ENCODE measurements around the gene ATP2C2.

Gene ATP2C2

GRCh38 chr16:84369938-84370627, 1.7 kb downstream of the ATP2C2 start:
- H3K9me2 ChIP-seq (replicated peaks; ENCODE audit: insufficient read depth, low read length), result no peaks in the 10 kb centered on the region
- H4K20me1 ChIP-seq (ENCODE audit: insufficient read depth, low read length), result no peaks in the 10 kb centered on the region
- H3K27ac ChIP-seq (ENCODE audit: low read length), result no peak overlapping the region
- DNase-seq, result no peak
- H3K4me2 ChIP-seq (ENCODE audit: low read depth, low read length), result no peak overlapping the region
- no peaks in the 10 kb centered on the region for H3K36me3 ChIP-seq (replicated peaks; ENCODE audit: insufficient read depth, low read length)
- no peaks in the 10 kb centered on the region for H3F3A ChIP-seq (ENCODE audit: insufficient read depth, low read length)
- H3K79me2 ChIP-seq (ENCODE audit: low read length), result no peaks in the 10 kb centered on the region
- H3K4me3 ChIP-seq (ENCODE audit: low read length), result no peak overlapping the region
- H3K9me3 ChIP-seq (replicated peaks; ENCODE audit: insufficient read depth, low read length), result no peaks in the 10 kb centered on the region
- H2AFZ ChIP-seq (ENCODE audit: low read length), result no peak overlapping the region
- no peaks in the 10 kb centered on the region for H3K4me1 ChIP-seq (ENCODE audit: low read length)
- no peak overlapping the region for H3K9ac ChIP-seq (ENCODE audit: low read length)
- TF ChIP-seq EZH2 (optimal IDR thresholded peaks at IDR 0.05; ENCODE audit: low read depth, low read length) (no peak), EZH2phosphoT487 (IDR thresholded peaks at IDR 0.05; ENCODE audit: low read length) (no peak), CTCF (IDR thresholded peaks at IDR 0.05; ENCODE audit: low read length) (no peak)
- peaks cover 12% of the 10 kb centered on the region for H3K27me3 ChIP-seq (replicated peaks; ENCODE audit: insufficient read depth, low read length)

- Histone ChIP-seq H2AFZ (ENCODE audit: low read length) (no peak overlapping the region), H3K27me3 (replicated peaks; ENCODE audit: insufficient read depth, low read length) (peaks cover 12% of the 10 kb centered on the region), H3K4me1 (ENCODE audit: low read length) (no peaks in the 10 kb centered on the region), H3K9me2 (replicated peaks; ENCODE audit: insufficient read depth, low read length) (no peaks in the 10 kb centered on the region), H3K27ac (ENCODE audit: low read length) (no peak overlapping the region), H3K79me2 (ENCODE audit: low read length) (no peaks in the 10 kb centered on the region), H3K9me3 (replicated peaks; ENCODE audit: insufficient read depth, low read length) (no peaks in the 10 kb centered on the region), H4K20me1 (ENCODE audit: insufficient read depth, low read length) (no peaks in the 10 kb centered on the region), H3K9ac (ENCODE audit: low read length) (no peak overlapping the region), H3K36me3 (replicated peaks; ENCODE audit: insufficient read depth, low read length) (no peaks in the 10 kb centered on the region), H3K4me3 (ENCODE audit: low read length) (no peak overlapping the region), H3K4me2 (ENCODE audit: low read depth, low read length) (no peak overlapping the region), H3F3A (ENCODE audit: insufficient read depth, low read length) (no peaks in the 10 kb centered on the region)
- TF ChIP-seq EZH2 (optimal IDR thresholded peaks at IDR 0.05; ENCODE audit: low read depth, low read length) (no peak), EZH2phosphoT487 (IDR thresholded peaks at IDR 0.05; ENCODE audit: low read length) (no peak), CTCF (IDR thresholded peaks at IDR 0.05; ENCODE audit: low read length) (no peak)
- no peak for DNase-seq
These were observed 2.6 kb downstream of the ATP2C2 start for GRCh38 chr16:84370723-84371552.

- no peak for TF ChIP-seq CTCF (IDR thresholded peaks at IDR 0.05; ENCODE audit: low read length)
- TF ChIP-seq EZH2phosphoT487 (IDR thresholded peaks at IDR 0.05; ENCODE audit: low read length), result no peak
- TF ChIP-seq EZH2 (optimal IDR thresholded peaks at IDR 0.05; ENCODE audit: low read depth, low read length), result no peak
- H3K27ac ChIP-seq (ENCODE audit: low read length), result no peak overlapping the region
These were observed 3.2 kb downstream of the ATP2C2 start for GRCh38 chr16:84371553-84371865.

More at GRCh38 chr16:84371553-84371865, 3.2 kb downstream of the ATP2C2 start:
- H2AFZ ChIP-seq (ENCODE audit: low read length), result no peak overlapping the region
- H3K36me3 ChIP-seq (replicated peaks; ENCODE audit: insufficient read depth, low read length), result no peaks in the 10 kb centered on the region
- DNase-seq, result no peak
- H3F3A ChIP-seq (ENCODE audit: insufficient read depth, low read length), result no peaks in the 10 kb centered on the region
- H3K9me3 ChIP-seq (replicated peaks; ENCODE audit: insufficient read depth, low read length), result no peaks in the 10 kb centered on the region
- H3K4me3 ChIP-seq (ENCODE audit: low read length), result no peak overlapping the region
- H4K20me1 ChIP-seq (ENCODE audit: insufficient read depth, low read length), result no peaks in the 10 kb centered on the region
- H3K9ac ChIP-seq (ENCODE audit: low read length), result no peak overlapping the region
- no peaks in the 10 kb centered on the region for H3K79me2 ChIP-seq (ENCODE audit: low read length)
- H3K4me1 ChIP-seq (ENCODE audit: low read length), result no peaks in the 10 kb centered on the region
- no peaks in the 10 kb centered on the region for H3K9me2 ChIP-seq (replicated peaks; ENCODE audit: insufficient read depth, low read length)
- H3K4me2 ChIP-seq (ENCODE audit: low read depth, low read length), result no peak overlapping the region
- H3K27me3 ChIP-seq (replicated peaks; ENCODE audit: insufficient read depth, low read length), result peaks cover 12% of the 10 kb centered on the region
